ENCODE data around the gene ASPG. TPM values are rescaled to one million over a fixed set of nuclear protein-coding genes. Genes with fewer than 3 reads are reported as not detected.

Gene ASPG
- total and polyA plus RNA-seq, 2 of the 13 experiments (the other 11 are each of a cell fraction or from before 2014, with no cell fraction given) = not detected

DNA sequence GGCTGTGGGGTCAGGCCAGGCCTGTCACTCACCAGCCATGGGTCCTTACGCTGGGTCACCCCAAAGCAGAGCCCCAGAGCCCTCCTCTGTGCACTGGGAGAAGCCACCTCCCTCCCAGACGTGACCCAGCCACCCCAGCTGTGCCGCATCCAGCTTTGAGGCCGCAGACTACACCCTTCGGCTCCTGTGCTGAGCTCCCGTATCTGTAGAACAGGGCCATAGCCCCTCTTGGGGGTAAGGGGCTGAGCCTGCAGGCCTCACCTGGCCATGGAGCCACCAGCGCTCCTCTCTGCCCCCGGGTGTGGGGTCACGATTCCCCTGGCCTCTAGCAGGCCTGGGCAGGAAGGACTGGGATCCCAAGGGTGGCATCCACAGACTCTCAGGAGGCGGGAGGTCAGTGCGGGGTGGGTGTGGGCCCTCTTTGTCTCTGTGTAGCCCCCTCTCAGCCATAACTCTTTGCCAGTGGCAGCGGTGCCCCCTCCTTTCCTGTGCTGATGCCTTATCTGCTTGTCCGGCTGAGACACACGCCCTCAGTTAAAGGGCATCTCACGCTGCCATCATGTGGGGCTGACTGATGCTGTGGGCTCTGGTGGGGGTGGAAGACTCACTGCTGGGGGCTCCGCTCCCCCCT lies 16.3 kb downstream of the ASPG start:
- FAIRE-seq (no peak), DNase-seq (ENCODE audit: low spot score) (no peak), ATAC-seq (no peak)
- no peak overlapping the region for H3K4me2 ChIP-seq (ENCODE audit: low read depth, low read length)
- in situ Hi-C loops (cut with HindIII; ENCODE audit: extremely low pct_ligation_motif_present, low pct_unique_long_range_greater_than_20kb) = no loop called here
- ChIA-PET POLR2A (no interaction called here), CTCF (ENCODE audit: low intra/inter-chr PET ratio, low total read pairs) (no interaction called here)
- H3K36me3 ChIP-seq (replicated peaks in 1 of 2; ENCODE audit: control insufficient read depth in 1 of 2, insufficient read depth in 2 of 2, low read length in 2 of 2) = no peaks in the 10 kb centered on the region
- no peaks in the 10 kb centered on the region for H3K79me2 ChIP-seq (ENCODE audit: insufficient read depth, low read length)
- no peak for TF ChIP-seq ZNF670 (CRISPR knock-in tag; IDR thresholded peaks at IDR 0.05; ENCODE audit: borderline replicate concordance)
- intact Hi-C loops (cut with micrococcal nuclease; ENCODE audit: unreplicated experiment) = no loop called here
- 35% methylated on average over 7 of the region's 16 CpGs for WGBS (ENCODE audit: low lambda C conversion rate)
- H3K27me3 ChIP-seq (ENCODE audit: control insufficient read depth in 1 of 2, insufficient read depth in 2 of 2, low read length in 2 of 2) = peaks cover 10 to 48% of the 10 kb centered on the region in 2 experiments
- no peaks in the 10 kb centered on the region for H3K4me1 ChIP-seq (ENCODE audit: insufficient read depth, low read length)
- no peaks in the 10 kb centered on the region for H3K9me3 ChIP-seq (ENCODE audit: low read length)
- H2AFZ ChIP-seq (ENCODE audit: low read length) = no peak overlapping the region
- no peaks in the 10 kb centered on the region for H4K20me1 ChIP-seq (ENCODE audit: insufficient read depth, low read length)
- H3K4me3 ChIP-seq (replicated peaks in 1 of 3; ENCODE audit: insufficient read depth in 1 of 3, low read depth in 2 of 3, low read length in 3 of 3) = no peak overlapping the region
- no peak overlapping the region for H3K9ac ChIP-seq (ENCODE audit: insufficient read depth, low read depth, low read length)
- H3K27ac ChIP-seq (ENCODE audit: extremely low read length, insufficient read depth, low read length) = no peak overlapping the region
- BruUV-seq (replicated peaks) = no TSS peak

GRCh38 chr14:104102282-104102914 lies 16.9 kb downstream of the ASPG start:
- WGBS (ENCODE audit: low lambda C conversion rate) = no CpG with 5 or more reads among the region's 16 CpGs
- no peak overlapping the region for H2AFZ ChIP-seq (ENCODE audit: low read length)
- DNase-seq (ENCODE audit: low spot score) (no peak), ATAC-seq (no peak), FAIRE-seq (no peak)
- H3K79me2 ChIP-seq (ENCODE audit: insufficient read depth, low read length) = no peaks in the 10 kb centered on the region
- H3K9me3 ChIP-seq (ENCODE audit: low read length) = no peaks in the 10 kb centered on the region
- ChIA-PET CTCF (ENCODE audit: low intra/inter-chr PET ratio, low total read pairs) (no interaction called here), POLR2A (no interaction called here)
- H3K4me3 ChIP-seq (replicated peaks in 1 of 3; ENCODE audit: insufficient read depth in 1 of 3, low read depth in 2 of 3, low read length in 3 of 3) = no peak overlapping the region
- no peak overlapping the region for H3K27ac ChIP-seq (ENCODE audit: extremely low read length, insufficient read depth, low read length)
- H3K9ac ChIP-seq (ENCODE audit: insufficient read depth, low read depth, low read length) = no peak overlapping the region
- BruUV-seq (replicated peaks) = no TSS peak
- no peak overlapping the region for H3K4me2 ChIP-seq (ENCODE audit: low read depth, low read length)
- no peaks in the 10 kb centered on the region for H3K4me1 ChIP-seq (ENCODE audit: insufficient read depth, low read length)
- H3K27me3 ChIP-seq (ENCODE audit: control insufficient read depth in 1 of 2, insufficient read depth in 2 of 2, low read length in 2 of 2) = peaks cover 10 to 52% of the 10 kb centered on the region in 2 experiments
- intact Hi-C loops (cut with micrococcal nuclease; ENCODE audit: unreplicated experiment) = no loop called here
- in situ Hi-C loops (cut with HindIII; ENCODE audit: extremely low pct_ligation_motif_present, low pct_unique_long_range_greater_than_20kb) = no loop called here
- TF ChIP-seq BRD4 (CRISPR knock-in tag; IDR thresholded peaks at IDR 0.05) (no peak), DPF2 (CRISPR knock-in tag; IDR thresholded peaks at IDR 0.05; ENCODE audit: borderline replicate concordance, low read depth) (no peak), THAP11 (CRISPR knock-in tag; IDR thresholded peaks at IDR 0.05) (no peak), CHD2 (IDR thresholded peaks at IDR 0.05; ENCODE audit: low read depth, low read length) (no peak), XRCC5 (optimal IDR thresholded peaks at IDR 0.05; ENCODE audit: low read length) (no peak), LCORL (IDR thresholded peaks at IDR 0.05) (no peak), LCORL (CRISPR knock-in tag; IDR thresholded peaks at IDR 0.05) (no peak), IRX3 (CRISPR knock-in tag; IDR thresholded peaks at IDR 0.05; ENCODE audit: borderline replicate concordance, low read depth) (no peak), ZFP90 (CRISPR knock-in tag; IDR thresholded peaks at IDR 0.05; ENCODE audit: borderline replicate concordance) (no peak), TOE1 (CRISPR knock-in tag; IDR thresholded peaks at IDR 0.05) (no peak), NCOA5 (CRISPR knock-in tag; IDR thresholded peaks at IDR 0.05) (no peak), THRA (CRISPR knock-in tag; IDR thresholded peaks at IDR 0.05; ENCODE audit: borderline replicate concordance) (no peak), BRF2 (CRISPR knock-in tag; IDR thresholded peaks at IDR 0.05) (no peak)
- no peaks in the 10 kb centered on the region for H4K20me1 ChIP-seq (ENCODE audit: insufficient read depth, low read length)
- no peaks in the 10 kb centered on the region for H3K36me3 ChIP-seq (replicated peaks in 1 of 2; ENCODE audit: control insufficient read depth in 1 of 2, insufficient read depth in 2 of 2, low read length in 2 of 2)

Data from HepG2 (cell line).